ENCODE data around the gene HEXA.

GRCh38 chr15:72319360-72319984 lies 56.3 kb downstream of the HEXA start:
- TF ChIP-seq EZH2phosphoT487 (IDR thresholded peaks at IDR 0.05; ENCODE audit: low read length) (no peak), EZH2 (optimal IDR thresholded peaks at IDR 0.05; ENCODE audit: low read depth, low read length) (no peak), CTCF (IDR thresholded peaks at IDR 0.05; ENCODE audit: low read length) (no peak)
